Measurements from ENCODE around the gene TLCD1.

Gene TLCD1

DNA sequence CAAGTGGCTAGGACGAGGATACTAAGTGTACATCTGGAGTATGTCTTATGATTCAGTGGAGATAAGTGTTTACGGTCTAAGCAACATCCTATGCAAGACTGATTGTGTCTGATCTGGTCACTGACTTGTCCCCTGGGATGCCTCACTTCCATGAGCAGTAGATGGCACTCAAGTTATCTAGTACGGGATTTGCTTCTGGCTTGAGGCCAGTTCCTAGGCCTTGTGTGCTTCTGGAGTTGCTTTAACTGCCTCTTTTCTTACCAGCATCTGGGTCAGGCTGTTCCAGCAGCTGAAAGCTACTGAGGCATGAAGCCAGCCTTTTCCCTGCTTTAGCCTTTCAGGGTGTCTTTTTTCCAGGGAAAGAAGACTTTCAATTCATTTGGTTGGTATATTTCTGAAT, 41.1 kb downstream of the TLCD1 start:
- Histone ChIP-seq H3K4me1 (peaks cover 8% of the 10 kb centered on the region), H3K9me3 (no peaks in the 10 kb centered on the region), H3K4me3 (ENCODE audit: low read depth, low read length) (no peak overlapping the region), H3K36me3 (peaks cover 63% of the 10 kb centered on the region), H3K27me3 (no peaks in the 10 kb centered on the region)
- peak; percentile 81 for DNase-seq
- TF ChIP-seq, protein P1, sequence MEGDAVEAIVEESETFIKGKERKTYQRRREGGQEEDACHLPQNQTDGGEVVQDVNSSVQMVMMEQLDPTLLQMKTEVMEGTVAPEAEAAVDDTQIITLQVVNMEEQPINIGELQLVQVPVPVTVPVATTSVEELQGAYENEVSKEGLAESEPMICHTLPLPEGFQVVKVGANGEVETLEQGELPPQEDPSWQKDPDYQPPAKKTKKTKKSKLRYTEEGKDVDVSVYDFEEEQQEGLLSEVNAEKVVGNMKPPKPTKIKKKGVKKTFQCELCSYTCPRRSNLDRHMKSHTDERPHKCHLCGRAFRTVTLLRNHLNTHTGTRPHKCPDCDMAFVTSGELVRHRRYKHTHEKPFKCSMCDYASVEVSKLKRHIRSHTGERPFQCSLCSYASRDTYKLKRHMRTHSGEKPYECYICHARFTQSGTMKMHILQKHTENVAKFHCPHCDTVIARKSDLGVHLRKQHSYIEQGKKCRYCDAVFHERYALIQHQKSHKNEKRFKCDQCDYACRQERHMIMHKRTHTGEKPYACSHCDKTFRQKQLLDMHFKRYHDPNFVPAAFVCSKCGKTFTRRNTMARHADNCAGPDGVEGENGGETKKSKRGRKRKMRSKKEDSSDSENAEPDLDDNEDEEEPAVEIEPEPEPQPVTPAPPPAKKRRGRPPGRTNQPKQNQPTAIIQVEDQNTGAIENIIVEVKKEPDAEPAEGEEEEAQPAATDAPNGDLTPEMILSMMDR (IDR thresholded peaks at IDR 0.05; ENCODE audit: low read depth, low read length): peak; percentile 47

- Histone ChIP-seq H3K4me3 (ENCODE audit: low read depth, low read length) (no peak overlapping the region), H3K9me3 (no peaks in the 10 kb centered on the region), H3K4me1 (peaks cover 8% of the 10 kb centered on the region), H3K27me3 (no peaks in the 10 kb centered on the region), H3K36me3 (peaks cover 49% of the 10 kb centered on the region)
- no peak for DNase-seq
- TF ChIP-seq, protein P1 (IDR thresholded peaks at IDR 0.05; ENCODE audit: low read depth, low read length): no peak
Observed at GRCh38 chr17:28682655-28683054, 43.4 kb downstream of the TLCD1 start.

GRCh38 chr17:28675980-28676379, 50.1 kb downstream of the TLCD1 start:
- no peak for DNase-seq
- Histone ChIP-seq H3K4me3 (ENCODE audit: low read depth, low read length) (no peak overlapping the region), H3K9me3 (no peaks in the 10 kb centered on the region), H3K27me3 (no peaks in the 10 kb centered on the region), H3K36me3 (peaks cover 57% of the 10 kb centered on the region), H3K4me1 (no peaks in the 10 kb centered on the region)
- TF ChIP-seq, protein P1 (IDR thresholded peaks at IDR 0.05; ENCODE audit: low read depth, low read length): peak; percentile 7; the same call in 1 of the 2 replicates

DNA sequence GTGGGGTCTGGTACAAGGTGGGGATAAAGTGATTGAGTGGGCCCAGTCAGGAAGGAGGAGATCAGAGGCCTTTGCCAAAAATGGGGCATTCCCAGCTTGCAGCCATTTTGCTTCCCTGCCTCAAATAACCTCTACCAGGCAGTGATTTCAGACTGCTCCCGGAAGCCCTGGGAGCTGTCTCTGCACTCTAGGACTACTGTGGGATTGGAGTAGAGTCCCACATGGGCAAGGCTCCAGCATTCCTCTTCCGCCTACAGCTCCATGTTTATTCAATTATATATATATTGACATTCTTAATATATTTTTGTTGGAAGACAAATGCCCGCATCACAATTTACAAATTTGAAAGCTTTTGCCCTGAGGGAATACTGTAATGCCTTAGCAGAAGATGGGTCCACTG, 50.5 kb downstream of the TLCD1 start:
- TF ChIP-seq, protein P1 (IDR thresholded peaks at IDR 0.05; ENCODE audit: low read depth, low read length): no peak
- Histone ChIP-seq H3K4me1 (no peaks in the 10 kb centered on the region), H3K4me3 (ENCODE audit: low read depth, low read length) (no peak overlapping the region), H3K36me3 (peaks cover 55% of the 10 kb centered on the region), H3K27me3 (no peaks in the 10 kb centered on the region), H3K9me3 (no peaks in the 10 kb centered on the region)
- DNase-seq: no peak

Data from BE2C (cell line).